ENCODE data around the gene QDPR.

Gene QDPR

DNA sequence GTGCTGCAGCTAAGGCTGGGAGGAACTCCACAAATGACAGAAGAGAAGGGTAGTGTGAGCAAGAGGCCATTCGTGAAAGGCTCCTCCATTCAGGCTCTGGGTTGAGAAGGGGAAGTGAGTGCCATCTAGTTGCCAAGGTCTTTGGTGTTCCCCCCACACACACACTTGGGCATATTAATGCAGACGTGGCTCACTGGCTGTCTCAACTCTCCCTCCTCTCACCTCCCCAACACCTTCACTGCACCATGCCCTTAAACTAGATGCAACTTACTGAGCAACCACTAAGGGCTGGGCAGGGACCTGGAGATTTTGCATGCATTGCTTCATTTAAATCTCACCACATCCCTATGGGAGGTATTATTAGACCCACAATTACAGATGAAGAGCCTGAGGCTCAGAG lies 11.8 kb upstream of the QDPR start:
- H3K36me3 ChIP-seq, result no peaks in the 10 kb centered on the region
- no peak overlapping the region for H3K4me3 ChIP-seq (ENCODE audit: low read depth, low read length)
- no peaks in the 10 kb centered on the region for H3K9me3 ChIP-seq (ENCODE audit: severe bottlenecking)
- TF ChIP-seq CTCF (IDR thresholded peaks at IDR 0.05; ENCODE audit: low read depth, low read length), result no peak
- no peaks in the 10 kb centered on the region for H3K27me3 ChIP-seq (ENCODE audit: insufficient read depth, low read depth, severe bottlenecking)
- DNase-seq, result no peak
- H3K27ac ChIP-seq, result no peak overlapping the region

DNA sequence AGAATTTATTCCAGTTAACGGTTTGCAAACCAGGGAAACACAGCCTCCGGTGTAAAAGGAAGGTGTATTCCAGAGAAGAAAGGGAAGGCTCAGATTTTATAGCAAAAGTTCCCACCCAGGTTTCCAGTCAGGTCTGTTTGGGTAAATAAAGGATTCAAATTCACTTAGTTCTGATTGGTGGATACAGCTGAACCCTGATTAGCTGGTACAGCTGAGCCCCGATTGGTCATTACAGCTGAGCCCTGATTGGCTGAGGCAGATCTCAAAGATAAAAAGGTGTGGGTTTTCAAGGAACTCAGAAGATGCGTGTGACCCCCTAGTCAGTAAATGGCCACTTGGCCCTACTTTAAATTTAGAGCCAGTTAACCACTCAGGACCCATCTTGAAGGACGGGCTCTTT lies 9.7 kb upstream of the QDPR start:
- H3K27ac ChIP-seq, result no peak overlapping the region
- no peaks in the 10 kb centered on the region for H3K27me3 ChIP-seq (ENCODE audit: insufficient read depth, low read depth, severe bottlenecking)
- no peaks in the 10 kb centered on the region for H3K9me3 ChIP-seq (ENCODE audit: severe bottlenecking)
- H3K36me3 ChIP-seq, result no peaks in the 10 kb centered on the region
- no peak overlapping the region for H3K4me3 ChIP-seq (ENCODE audit: low read depth, low read length)
- no peak for DNase-seq
- no peak for TF ChIP-seq CTCF (IDR thresholded peaks at IDR 0.05; ENCODE audit: low read depth, low read length)

DNA sequence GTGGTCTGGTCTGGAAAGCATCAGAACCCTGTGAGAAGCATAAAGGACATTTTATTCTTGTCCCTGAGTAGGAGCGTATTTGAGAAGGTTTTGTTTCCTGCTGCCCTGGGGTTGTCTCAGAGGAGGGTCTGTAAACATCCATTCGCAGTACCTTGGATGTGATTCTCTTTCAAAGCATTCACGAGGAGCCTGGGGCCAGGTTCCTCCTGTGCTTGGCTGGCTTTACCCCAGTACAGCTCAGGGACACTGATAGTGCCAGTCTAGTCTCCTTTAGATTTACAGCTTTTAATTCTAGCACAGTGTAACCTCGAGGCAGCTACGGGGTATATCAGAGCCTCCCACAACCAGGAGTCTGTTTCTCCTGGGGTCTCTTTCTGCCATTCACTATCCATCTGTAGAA lies 5.8 kb upstream of the QDPR start:
- Histone ChIP-seq H3K4me3 (ENCODE audit: low read depth, low read length) (no peak overlapping the region), H3K9me3 (ENCODE audit: severe bottlenecking) (no peaks in the 10 kb centered on the region), H3K27me3 (ENCODE audit: insufficient read depth, low read depth, severe bottlenecking) (no peaks in the 10 kb centered on the region), H3K36me3 (no peaks in the 10 kb centered on the region), H3K27ac (no peak overlapping the region)
- no peak for DNase-seq
- no peak for TF ChIP-seq CTCF (IDR thresholded peaks at IDR 0.05; ENCODE audit: low read depth, low read length)

DNA sequence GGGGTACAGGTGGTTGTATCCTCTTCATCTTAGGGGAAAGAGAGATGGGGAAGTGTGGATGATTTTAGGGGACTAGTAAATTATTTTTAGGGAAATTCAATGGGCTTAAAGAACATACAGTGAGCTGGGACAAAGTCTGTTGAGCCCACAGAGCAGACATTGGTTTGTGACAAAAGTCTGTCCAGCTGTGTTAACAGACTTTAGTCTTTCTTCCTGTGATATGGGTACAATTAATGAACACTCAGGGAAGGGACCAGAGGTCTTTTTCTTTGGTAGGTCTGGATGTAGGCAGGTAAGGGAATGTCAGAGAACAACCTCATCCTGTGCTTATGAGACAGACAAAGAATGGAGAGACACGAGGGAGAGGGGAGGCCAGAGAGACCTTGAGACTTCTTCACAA lies 5.1 kb upstream of the QDPR start:
- DNase-seq, result no peak
- TF ChIP-seq CTCF (IDR thresholded peaks at IDR 0.05; ENCODE audit: low read depth, low read length), result no peak
- no peaks in the 10 kb centered on the region for H3K36me3 ChIP-seq
- H3K27me3 ChIP-seq (ENCODE audit: insufficient read depth, low read depth, severe bottlenecking), result no peaks in the 10 kb centered on the region
- no peaks in the 10 kb centered on the region for H3K9me3 ChIP-seq (ENCODE audit: severe bottlenecking)
- no peak overlapping the region for H3K27ac ChIP-seq
- no peak overlapping the region for H3K4me3 ChIP-seq (ENCODE audit: low read depth, low read length)

DNA sequence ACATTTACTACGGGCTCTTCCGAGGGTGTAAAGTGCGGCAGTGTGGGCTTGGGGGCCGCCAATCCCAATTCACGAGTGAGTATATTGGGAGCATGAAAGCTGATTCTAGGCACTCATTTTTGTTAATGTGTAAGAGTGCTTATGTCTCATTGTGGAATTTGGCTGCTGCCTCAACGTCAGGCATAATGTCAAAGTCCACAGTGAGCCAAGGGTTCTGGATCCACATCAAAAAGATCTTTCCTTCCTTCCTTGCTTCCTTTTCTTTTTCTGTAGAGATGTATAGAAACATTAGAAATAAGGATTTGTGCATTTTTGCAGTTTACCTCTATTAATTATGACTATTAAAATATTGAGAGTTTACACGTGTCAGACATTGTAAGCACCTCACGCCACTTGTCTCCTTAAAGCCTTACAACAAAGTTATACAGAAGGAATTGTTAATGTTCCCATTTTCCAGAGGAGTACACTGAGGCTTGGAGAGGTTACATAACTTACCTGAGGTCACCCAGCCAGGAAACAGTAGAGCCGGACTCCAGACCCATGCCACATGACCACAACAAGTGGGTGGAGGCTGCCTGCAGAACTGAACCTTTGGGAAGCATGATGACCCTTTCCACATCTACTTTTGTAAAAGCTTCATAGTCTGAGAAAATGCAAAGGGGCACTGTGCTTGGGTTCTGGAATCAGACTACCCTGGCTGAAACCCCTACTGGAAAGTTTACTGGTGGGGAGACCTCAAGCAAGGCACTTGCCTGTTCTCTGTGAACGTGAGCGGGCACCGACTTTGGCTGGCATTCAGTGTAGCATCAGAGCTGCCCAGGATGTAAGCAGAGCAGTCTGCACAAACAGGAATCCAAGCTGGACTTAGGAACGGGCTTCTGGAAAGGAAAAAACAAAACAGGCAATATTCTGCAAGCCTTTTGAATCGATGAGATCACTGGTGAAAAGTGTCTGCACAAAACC lies 3.8 kb upstream of the QDPR start:
- Histone ChIP-seq H3K9me3 (ENCODE audit: severe bottlenecking) (no peaks in the 10 kb centered on the region), H3K27me3 (ENCODE audit: insufficient read depth, low read depth, severe bottlenecking) (no peaks in the 10 kb centered on the region), H3K36me3 (no peaks in the 10 kb centered on the region), H3K27ac (no peak overlapping the region), H3K4me3 (ENCODE audit: low read depth, low read length) (no peak overlapping the region)
- TF ChIP-seq CTCF (IDR thresholded peaks at IDR 0.05; ENCODE audit: low read depth, low read length), result no peak
- DNase-seq, result no peak
